NCI-H2081 (cell line): ENCODE data around the gene FAM9C.

Source experiments
- DNase-seq, 2 experiments: peaks; one replicate each; lab custom pipeline; 2025; lab: John Stamatoyannopoulos, UW

Gene FAM9C

DNA sequence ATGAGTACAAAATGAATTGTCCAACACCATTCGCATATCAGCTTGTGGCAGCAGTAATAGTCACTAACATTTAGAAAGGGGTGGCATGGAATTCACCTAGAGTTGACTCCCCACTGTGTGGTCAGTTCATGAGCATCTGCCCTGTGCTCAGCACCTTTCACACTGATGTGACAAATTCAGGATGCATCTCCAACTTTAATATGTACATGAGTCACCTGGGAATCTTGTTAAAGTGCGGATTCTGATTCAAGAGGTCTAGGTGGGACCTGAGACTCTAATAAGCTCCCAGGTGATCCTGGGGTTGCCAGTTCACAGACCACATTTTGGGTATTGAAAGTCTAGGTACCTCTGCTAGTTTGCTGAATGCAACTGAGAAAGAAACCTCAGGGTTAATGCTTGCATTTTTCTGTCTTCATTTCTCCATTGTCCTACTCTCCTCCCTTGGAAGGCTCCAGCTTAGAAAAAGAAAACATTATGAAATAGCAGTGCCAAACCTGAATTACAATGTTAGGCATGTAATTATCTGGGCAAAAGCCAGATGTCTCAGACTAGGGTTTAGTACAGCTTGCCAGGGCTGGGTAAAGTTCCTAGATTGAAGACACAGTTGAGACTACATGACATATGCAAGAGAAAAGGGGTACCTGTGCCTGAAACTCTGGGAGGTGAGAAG, 36.8 kb downstream of the FAM9C start:
- peak in 1 of 2 experiments; percentile 14 for DNase-seq

DNA sequence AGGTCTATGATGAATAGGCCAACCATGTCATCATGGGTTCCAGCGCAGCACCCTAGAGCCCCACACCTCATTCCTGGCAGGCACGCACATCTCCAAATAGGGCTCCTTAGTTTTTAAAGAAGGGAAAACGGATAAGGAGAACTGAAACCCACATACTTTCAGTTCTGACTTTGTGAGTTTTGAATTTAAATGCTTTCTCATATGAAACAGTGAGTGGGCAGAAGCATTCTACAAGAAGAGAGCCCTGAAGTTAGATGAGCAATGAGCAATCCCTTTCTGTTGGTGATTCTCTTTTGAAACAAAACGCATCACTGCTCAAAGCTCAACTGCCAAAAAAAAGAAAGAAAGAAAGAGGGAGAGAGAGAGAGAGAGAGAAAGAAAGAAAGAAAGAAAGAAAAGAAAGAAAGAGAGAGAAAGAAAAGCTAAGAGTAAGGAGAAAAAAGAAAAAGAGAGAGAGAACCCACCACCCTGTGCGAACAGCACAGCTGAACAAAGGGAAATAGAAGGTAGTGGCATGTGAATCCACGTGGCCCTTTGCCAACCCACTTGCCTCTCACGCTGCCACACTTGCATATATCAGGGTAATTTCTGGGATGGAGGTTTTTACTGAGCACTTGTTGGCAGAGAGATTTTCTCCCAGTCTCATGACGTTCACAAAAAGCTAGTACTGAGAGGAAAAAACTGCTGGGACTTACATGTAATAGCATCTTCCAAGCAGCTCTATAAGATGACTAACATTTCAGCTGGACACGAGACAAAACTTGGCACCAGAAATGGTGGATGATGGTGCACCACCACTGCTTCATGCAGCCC, 38.6 kb downstream of the FAM9C start:
- no peak for DNase-seq

- DNase-seq = no peak
Measured at GRCh38 chrX:13001961-13002671, 42.3 kb downstream of the FAM9C start.

DNA sequence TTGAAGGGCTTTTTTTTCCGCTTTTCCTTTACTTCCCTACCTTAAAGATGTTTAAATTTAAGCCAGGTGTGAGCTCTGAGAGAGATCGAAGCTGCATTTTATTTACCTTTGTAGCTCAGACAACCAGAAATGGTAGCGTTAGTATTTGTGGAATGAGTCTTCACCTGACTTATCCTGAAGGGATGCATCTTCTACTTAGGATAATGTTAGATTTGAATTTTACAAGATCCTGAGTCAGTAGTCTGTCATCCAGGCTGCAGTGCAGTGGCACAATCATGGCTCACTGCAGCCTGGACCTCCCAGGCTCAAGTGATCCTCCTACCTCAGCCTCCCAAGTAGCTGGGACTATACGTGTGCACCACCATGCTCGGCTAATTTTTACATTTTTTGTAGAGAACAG, 43.3 kb downstream of the FAM9C start:
- DNase-seq = no peak

DNA sequence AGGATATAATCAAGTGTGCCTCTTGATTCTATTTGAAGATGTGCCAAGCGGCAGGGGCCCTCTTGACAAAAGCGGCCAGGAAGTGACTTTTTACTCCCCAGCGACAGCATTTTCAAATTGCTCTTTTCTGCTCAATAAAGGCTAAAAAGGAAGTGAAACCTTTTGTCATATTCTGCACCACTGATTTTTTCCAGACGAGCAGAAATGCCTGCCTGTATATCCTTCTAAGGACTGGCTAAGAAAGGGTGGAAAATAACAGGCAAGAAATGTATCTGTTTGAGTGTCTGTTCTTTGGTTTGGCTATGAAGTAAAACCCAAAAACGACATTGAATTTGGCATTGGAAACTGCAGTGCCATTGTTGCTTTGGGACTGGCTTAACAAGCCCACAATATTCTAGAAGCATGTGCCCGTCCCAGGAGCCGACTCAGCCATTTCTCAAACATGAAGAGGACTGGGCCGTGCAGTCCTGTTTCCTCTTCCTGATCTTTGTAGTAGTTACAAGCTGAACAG, 44.1 kb downstream of the FAM9C start:
- DNase-seq = peak; percentile 30 to 60

DNA sequence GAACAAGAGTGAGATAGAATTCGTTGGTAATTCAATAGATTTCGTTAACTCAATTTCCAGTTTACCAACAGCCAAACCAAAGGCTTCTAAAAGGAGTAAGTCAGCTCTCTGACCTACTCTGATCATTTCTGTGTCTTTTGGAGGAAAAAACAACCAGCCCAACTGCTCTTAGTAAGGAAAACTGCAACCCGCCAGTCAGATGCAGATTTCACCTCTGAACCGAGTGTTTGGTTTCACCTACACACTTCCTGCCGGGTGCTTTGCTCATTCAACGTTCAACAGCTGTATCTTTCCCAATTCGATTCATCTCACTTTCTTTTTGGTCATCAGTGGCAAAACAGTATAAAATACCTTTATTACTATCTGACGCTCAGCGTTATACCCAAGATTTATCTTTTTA, 45.0 kb downstream of the FAM9C start:
- no peak for DNase-seq

- no peak for DNase-seq
Measured at GRCh38 chrX:12997906-12998687, 46.3 kb downstream of the FAM9C start.

- DNase-seq = no peak
Measured at GRCh38 chrX:12996934-12997435, 47.4 kb downstream of the FAM9C start.

DNA sequence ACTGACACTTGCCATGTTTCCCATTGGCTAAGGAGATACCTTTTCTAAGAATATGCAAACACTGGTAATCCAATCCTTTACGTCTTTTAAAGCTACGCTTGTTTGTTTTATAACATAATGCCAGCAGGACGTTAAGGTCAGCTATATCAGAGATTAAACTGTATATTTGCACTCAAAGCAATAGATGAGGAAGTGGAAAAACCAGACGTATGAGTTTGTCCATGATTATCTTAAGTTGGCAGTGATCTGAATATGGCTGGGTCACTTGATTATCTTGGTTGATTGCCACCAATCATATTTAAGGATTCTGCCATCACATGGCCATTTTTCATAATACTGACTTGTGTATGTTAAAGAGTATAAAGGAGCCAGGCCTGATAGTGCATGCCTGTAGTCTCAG, 50.1 kb downstream of the FAM9C start:
- DNase-seq = no peak

DNA sequence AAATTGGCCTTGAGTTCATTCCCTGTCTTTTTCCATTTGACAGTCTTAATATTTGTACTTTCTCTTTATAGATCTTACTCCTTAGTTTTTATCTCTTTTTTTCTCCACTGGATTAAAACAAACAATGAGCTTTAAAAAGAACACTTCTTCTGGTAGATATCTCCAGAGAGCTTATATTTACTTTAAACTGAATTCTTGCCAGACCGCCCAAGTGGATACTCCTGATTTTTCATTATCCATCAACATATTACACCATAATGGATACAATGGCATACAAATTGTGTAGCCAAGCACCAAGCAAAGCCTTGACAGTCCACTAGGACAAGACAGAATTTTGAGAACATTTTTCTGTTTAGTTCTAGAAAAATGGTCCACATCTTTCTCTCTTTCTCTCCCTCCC, 50.6 kb downstream of the FAM9C start:
- no peak for DNase-seq

- no peak for DNase-seq
Measured at GRCh38 chrX:12992544-12993118, 51.8 kb downstream of the FAM9C start.

- no peak for DNase-seq
Measured at GRCh38 chrX:12991575-12991974, 52.8 kb downstream of the FAM9C start.

GRCh38 chrX:12989461-12989860, 55.0 kb downstream of the FAM9C start:
- DNase-seq = no peak

GRCh38 chrX:12988797-12989196, 55.6 kb downstream of the FAM9C start:
- DNase-seq = peak; percentile 21 to 63

DNA sequence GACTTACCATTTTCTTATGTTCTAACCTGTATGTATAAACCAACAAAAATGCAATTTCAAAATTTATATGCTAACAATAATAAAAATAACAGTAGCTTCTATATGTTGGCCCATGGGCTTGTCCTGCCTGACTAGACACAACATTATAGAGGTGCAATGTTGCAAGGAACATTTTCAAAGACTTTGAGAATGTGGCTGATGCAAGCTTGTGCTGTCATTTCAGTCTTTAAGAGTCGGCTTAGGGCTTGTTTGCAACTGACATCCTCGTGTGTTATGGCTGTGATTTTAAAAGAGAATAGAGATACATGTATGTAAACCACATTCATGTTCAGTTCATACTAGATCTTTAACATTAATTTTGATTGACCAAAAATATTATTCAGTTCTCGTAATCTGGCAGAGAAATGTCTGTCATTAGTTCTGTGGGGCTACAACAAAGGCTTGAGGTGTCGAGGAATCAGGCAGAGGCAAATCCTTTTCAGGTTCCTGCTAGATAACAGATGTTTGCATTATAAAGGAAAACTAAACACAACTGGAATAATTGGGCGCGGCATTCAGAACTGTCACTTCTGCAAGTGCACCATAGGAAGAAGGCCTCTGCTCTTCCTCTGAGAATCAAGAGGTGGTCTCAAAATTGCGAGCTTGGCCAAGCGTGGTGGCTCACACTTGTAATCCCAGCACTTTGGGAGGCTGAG, 56.4 kb downstream of the FAM9C start:
- DNase-seq = no peak

GRCh38 chrX:12987340-12987739, 57.1 kb downstream of the FAM9C start:
- no peak for DNase-seq

GRCh38 chrX:12986886-12987285, 57.5 kb downstream of the FAM9C start:
- DNase-seq = no peak

DNA sequence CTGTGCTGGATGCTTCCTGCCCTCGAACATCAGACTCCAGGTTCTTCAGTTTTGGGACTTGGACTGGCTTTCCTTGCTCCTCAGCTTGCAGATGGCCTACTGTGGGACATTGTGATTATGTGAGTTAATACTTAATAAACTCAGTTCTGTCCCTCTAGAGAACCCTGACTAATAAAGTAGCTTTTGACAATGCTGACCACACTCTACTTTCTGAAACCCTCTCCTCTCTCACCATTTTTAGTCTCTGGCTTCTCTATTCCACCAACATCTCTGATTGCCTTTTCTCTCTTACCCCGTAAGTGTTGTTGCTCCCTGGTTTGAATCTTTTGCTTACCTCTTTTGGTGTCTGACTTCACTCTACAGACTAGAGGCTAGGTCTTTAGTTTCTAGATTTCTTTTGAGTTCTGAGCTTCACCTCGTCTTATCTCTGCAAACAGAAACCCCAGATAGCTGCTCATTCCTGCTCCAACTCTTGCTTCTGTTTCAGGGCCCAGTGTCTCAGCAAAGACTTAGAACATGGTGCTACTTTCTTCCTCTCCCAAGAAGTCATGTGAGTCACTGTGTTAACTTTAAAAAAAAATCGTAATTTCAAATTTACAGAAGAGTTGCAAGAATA, 58.1 kb downstream of the FAM9C start:
- DNase-seq = no peak
